ENCODE measurements around the gene HSPA1L.

DNA sequence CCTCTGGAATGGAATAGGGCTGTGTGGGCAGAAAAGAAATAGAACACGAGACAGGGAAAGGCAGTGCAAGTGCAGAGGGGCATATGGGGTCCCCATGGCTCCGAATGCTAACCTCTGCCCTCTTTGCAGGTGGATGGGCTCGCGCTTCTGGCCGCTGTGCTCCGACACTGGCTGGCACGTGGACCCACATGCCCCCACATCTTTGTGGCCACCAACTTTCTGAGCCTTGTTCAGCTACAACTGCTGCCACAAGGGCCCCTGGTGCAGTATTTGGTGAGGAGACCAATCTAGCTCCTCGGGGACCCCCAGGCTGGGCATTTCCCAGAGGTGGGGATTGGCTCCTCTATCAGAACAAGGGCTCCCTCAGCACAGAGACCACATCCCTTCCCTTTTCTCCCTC lies 53.7 kb downstream of the HSPA1L start:
- TF ChIP-seq, protein P1, sequence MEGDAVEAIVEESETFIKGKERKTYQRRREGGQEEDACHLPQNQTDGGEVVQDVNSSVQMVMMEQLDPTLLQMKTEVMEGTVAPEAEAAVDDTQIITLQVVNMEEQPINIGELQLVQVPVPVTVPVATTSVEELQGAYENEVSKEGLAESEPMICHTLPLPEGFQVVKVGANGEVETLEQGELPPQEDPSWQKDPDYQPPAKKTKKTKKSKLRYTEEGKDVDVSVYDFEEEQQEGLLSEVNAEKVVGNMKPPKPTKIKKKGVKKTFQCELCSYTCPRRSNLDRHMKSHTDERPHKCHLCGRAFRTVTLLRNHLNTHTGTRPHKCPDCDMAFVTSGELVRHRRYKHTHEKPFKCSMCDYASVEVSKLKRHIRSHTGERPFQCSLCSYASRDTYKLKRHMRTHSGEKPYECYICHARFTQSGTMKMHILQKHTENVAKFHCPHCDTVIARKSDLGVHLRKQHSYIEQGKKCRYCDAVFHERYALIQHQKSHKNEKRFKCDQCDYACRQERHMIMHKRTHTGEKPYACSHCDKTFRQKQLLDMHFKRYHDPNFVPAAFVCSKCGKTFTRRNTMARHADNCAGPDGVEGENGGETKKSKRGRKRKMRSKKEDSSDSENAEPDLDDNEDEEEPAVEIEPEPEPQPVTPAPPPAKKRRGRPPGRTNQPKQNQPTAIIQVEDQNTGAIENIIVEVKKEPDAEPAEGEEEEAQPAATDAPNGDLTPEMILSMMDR (IDR thresholded peaks at IDR 0.05) = no peak
- no peak for TF ChIP-seq POLR2AphosphoS5 (IDR thresholded peaks at IDR 0.05)

Measured in breast epithelium (tissue), 3 donors.